GM10266 (cell line): Measurements from ENCODE around the gene FANCC.

Experiments used
- DNase-seq: peaks from one replicate; pipeline ENCODE4 v3.0.0; 2012; ENCODE audit errors: extremely low spot score
- CTCF ChIP-seq: IDR thresholded peaks from 2 replicates; pipeline ENCODE4 v1.5.1; 2012; ENCODE audit warnings: mild to moderate bottlenecking, low read depth; ENCODE audit not compliant: control insufficient read depth, insufficient read depth; ENCODE audit errors: missing control alignments

Gene FANCC

GRCh38 chr9:95351051-95351450 is 33.5 kb upstream of the FANCC start:
- TF ChIP-seq CTCF = no peak
- DNase-seq = no peak

GRCh38 chr9:95350266-95350665 is 32.8 kb upstream of the FANCC start:
- no peak for DNase-seq
- TF ChIP-seq CTCF = no peak

GRCh38 chr9:95349091-95350038 is 31.9 kb upstream of the FANCC start:
- TF ChIP-seq CTCF = no peak
- no peak for DNase-seq

GRCh38 chr9:95346021-95346420 is 28.5 kb upstream of the FANCC start:
- DNase-seq = no peak
- no peak for TF ChIP-seq CTCF

GRCh38 chr9:95344735-95345325 is 27.3 kb upstream of the FANCC start:
- DNase-seq = no peak
- no peak for TF ChIP-seq CTCF

- TF ChIP-seq CTCF = no peak
- no peak for DNase-seq
Observed at GRCh38 chr9:95343725-95344287, 26.3 kb upstream of the FANCC start.

- no peak for DNase-seq
- no peak for TF ChIP-seq CTCF
Observed at GRCh38 chr9:95342571-95342970, 25.1 kb upstream of the FANCC start.
